ENCODE results near the gene AFAP1L1.
"Not testable (repeated sequence)": the region's sequence is repeated elsewhere in the genome, so short reads cannot be mapped to it uniquely, and the experiment has no call there.

Gene AFAP1L1

GRCh38 chr5:149389552-149390495, 118.2 kb downstream of the AFAP1L1 start:
- Histone ChIP-seq H3K9me3 (ENCODE audit: control insufficient read depth in 5 of 5, low read length in 5 of 5) (no peaks in the 10 kb centered on the region), H3K27ac (ENCODE audit: low read depth, low read length) (no peak overlapping the region), H3K27me3 (ENCODE audit: control insufficient read depth in 5 of 5, insufficient read depth in 4 of 5, low read length in 5 of 5) (peaks cover 0 to 4% (median 0%) of the 10 kb centered on the region in 5 donors), H3K36me3 (ENCODE audit: control insufficient read depth in 5 of 5, insufficient read depth in 5 of 5, low read length in 5 of 5) (no peaks in the 10 kb centered on the region), H3K4me1 (ENCODE audit: control insufficient read depth in 5 of 5, insufficient read depth in 5 of 5, low read length in 5 of 5) (peaks cover 7 to 38% (median 25%) of the 10 kb centered on the region in 5 donors), H3K4me3 (ENCODE audit: low read depth in 1 of 5, low read length in 5 of 5) (no peak overlapping the region), H3K9ac (ENCODE audit: low read length in 5 of 5) (no peak overlapping the region)

- not testable (repeated sequence) for H3K27ac ChIP-seq (ENCODE audit: low read depth, low read length); H3K36me3 ChIP-seq (ENCODE audit: control insufficient read depth in 5 of 5, insufficient read depth in 5 of 5, low read length in 5 of 5); H3K9ac ChIP-seq (ENCODE audit: low read length in 5 of 5); H3K27me3 ChIP-seq (ENCODE audit: control insufficient read depth in 5 of 5, insufficient read depth in 4 of 5, low read length in 5 of 5); H3K4me3 ChIP-seq (ENCODE audit: low read depth in 1 of 5, low read length in 5 of 5); H3K9me3 ChIP-seq (ENCODE audit: control insufficient read depth in 5 of 5, low read length in 5 of 5)
- H3K4me1 ChIP-seq (ENCODE audit: control insufficient read depth in 5 of 5, insufficient read depth in 5 of 5, low read length in 5 of 5): peaks cover 7 to 28% (median 19%) of the 10 kb centered on the region in 5 donors
Measured at GRCh38 chr5:149391076-149391475, 119.4 kb downstream of the AFAP1L1 start.

Measured in subcutaneous abdominal adipose tissue (tissue), 5 donors.